ENCODE measurements around the gene ZNF564. TPM values are rescaled to one million over a fixed set of nuclear protein-coding genes. Genes with fewer than 3 reads are reported as not detected.
"Not testable (repeated sequence)": the region's sequence is repeated elsewhere in the genome, so short reads cannot be mapped to it uniquely, and the experiment has no call there.

ZNF564 gene
- polyA plus RNA-seq, 12 donors = 4.2 to 7.1 (median 5.8) TPM; not detected in 1

DNA sequence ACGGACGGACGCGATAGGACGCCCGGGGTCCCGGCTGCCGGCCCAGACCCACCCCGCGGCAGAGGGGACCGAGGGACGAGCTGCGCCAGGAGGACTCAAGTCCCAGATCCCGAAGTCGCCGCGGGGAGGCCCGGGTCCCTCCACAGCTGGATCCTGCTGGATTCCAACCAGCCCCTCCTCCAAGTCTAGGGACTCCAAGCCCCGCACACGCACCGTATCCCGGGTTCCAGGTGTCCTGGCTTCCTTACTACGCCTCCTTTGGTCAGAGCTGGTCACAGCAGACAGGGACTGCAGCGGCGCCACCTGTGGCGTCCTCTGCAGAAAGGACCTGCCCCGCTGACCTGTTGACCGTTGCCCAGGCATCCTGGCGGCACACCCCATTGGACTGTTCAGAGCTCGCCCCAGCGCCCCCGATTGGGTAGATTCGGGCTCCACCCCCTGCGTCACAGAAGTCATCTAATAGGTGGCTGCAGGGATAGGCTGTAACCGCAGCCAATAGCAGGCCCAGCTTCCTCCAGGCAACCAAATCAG is 37.7 kb downstream of the ZNF564 start:
- DNase-seq = no peak

DNA sequence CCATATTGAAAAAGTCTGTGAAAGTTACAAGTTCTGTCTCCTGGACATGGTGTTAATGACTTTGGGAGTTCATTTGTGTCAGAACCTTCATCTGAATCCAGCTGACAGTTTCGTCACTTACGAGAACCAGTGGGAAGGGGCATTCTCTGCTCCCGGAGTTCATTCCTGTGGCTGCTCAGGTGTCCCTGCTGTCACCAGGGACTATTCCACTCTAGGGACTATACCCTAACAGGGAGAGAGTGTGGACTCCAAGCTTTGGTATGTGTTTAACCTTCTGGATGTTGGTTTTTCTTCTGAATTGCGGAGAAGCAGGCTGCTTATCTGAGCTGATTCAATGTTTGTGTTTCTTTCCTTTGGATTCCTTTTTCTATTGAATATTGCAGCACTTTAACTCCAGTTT is 54.2 kb downstream of the ZNF564 start:
- DNase-seq = no peak

DNA sequence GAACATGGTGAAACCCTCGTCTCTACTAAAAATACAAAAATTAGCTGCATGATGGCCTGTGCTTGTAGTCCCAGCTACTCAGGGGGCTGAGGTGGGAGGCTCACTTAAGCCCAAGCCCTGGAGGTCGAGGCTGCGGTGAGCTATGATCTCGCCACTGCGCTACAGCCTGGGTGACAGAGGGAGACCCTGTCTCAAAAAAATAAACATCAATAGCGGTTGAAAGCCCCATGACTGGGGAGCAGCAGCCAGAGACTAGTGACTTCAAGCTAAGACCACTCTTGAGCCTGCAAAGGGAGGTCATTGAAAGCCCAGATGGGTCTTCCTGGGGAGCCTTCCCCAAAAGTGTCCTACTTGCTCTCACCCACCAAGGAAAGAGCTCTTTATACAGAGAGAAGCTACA is 54.8 kb downstream of the ZNF564 start:
- DNase-seq = no peak

DNA sequence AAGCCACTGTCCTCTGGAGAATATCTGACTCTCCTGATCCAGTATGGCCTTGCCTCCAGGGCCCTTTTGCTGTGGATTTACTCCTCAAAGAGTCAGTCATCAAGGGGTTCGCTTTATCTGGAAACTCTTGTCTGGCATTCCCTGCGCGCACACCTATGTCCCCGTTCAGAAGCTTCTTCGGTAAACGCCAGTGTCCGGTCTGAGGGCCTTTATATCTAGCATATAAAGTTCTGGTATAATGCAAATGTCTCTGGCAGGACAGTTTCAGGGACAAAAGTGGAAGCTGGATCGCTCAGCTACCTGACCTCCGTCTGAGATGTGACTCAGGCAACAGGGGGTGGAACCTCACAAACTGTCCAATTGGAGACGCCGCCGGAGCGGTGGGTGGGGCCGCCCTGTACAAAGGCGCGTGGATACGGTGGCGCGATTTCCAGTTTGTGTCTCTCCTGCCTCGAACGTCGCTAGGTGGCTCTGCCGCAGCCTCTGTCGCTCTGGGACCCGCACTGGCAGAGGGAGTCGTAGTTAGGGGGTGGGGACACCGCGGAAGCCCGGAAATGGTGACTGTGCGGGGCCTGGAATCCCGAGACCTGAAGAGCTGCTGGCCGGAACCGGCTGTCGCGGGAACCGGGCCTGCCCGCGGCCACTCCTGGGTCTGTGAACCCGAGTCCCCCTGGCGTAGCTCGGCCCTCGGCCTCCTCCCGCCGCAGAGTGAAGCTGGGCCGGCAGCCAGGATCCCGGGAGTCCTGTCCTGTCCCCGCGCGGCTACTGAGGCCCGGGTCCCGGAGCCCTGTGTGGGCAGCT is 56.1 kb downstream of the ZNF564 start:
- peak; percentile 91 for DNase-seq

DNA sequence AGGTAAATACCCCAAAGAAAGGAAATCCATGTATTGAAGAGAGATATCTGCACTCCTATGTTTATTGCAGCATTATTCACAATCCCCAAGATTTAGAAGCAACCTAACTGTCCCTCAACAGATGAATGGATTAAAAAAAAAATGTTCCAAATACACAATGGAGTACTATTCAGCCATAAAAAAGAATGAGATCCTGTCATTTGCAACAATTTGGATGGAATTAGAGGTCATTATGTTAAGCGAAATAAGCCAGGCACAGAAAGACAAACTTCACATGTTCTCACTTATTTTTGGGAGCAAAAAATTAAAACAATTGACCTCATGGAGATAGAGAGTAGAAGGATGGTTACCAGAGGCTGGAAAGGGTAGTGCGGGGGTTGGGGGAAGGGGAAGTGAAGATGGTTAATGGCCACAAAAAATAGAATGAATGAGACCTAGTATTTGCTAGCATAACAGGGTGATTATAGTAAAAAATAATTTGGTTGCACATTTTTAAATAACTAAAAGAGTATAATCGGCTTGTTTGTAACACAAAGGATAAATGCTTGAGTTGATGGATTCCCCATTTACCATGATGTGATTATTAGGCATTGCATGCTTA is 56.9 kb downstream of the ZNF564 start:
- no peak for DNase-seq

DNA sequence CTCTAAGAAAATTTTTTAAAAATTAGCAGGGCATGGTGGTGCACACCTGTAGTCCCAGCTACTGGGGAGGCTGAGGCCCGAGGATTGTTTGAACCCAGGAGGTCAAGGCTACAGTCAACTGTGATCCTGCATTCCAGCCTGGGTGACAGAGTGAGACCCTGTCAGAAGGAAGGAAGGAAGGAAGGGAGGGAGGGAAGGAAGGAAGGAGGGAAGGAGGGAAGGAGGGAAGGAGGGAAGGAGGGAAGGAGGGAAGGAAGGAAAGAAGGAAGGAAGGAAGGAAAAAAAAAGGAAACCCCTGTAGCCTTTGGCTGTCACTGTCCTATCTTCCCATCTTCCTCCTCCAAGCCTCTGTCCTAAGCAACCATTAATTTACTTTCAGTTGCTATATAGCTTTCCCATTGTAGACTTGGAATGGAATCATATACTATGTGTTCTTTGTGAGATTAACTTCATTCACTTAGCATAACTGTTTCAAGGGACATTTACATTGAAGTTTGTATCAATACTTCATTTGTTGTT is 65.0 kb downstream of the ZNF564 start:
- not testable (repeated sequence) for DNase-seq

DNA sequence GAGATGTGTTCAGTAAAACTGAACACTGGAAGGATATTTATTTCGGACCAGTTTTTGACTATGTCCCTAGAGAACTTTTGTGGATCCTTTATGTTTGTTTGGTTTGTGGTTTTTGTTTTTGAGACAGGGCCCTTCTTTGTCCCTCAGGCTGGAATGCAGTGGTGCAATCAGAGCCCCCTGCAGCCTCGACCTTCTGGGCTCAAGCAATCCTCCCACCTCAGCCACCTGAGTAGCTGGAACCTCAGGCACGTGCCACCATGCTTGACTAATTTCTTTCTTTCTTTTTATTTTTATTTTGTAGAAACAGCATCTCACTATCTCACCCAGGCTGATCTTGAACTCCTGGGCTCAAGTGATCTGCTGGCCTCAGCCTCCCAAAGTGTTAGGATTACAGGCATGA is 65.7 kb downstream of the ZNF564 start:
- no peak for DNase-seq

DNA sequence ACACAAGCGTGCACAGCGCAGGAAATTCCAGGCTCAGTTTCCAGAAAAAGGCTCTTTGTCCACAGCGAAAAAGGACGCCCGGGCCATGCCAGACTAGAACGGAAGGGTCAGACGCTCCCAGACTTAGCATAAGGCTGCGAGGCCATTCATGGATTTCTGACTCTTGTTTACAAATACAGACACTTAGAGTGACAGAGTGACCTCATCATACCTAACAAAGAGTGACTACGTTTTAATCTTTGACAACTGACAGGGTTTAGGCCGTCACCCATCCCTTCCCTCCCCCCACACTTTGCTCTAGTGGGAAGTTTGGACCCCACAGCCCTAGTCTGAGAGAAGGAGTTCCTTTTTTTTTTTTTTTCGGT is 66.2 kb downstream of the ZNF564 start:
- DNase-seq = no peak

DNA sequence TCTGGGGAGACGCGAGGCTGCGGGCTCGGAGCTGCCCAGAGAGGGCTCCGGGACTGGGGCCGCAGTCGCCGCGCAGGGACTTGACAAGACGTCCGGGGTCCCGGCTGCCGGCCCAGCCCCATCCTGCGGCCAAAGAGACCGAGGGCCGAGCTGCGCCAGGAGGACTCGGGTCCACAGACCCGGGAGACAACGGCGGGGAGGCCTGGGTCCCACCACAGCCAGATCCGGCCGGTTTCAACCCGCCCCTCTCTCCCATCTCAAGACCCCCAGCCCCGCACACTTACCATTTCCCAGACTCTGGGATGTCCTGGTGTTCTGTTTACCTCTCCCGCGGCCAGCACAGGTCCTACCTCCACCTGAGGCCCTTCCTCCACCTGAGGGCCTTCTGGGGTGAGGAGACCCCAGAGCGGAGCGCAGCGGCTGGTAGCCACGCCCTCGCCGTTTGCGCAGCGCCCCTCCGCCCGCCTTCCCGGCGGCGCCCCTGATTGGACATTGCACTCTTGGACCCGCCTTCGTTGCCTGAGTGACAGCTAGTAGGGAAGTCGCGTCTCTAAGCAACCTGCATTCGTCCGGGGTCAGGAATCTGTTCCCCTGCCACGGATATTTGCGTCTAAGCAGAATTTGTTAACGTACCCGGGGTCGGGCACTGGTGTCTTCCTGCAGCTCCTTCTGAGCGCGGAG is 66.8 kb downstream of the ZNF564 start, which contains the start of gene ZNF709:
Gene ZNF709, minus strand, starts transcription at position 446 of the 681 bp plus-strand sequence. Its CDS starts 159 bp downstream, at position 287.
- peak; percentile 95 for DNase-seq

DNA sequence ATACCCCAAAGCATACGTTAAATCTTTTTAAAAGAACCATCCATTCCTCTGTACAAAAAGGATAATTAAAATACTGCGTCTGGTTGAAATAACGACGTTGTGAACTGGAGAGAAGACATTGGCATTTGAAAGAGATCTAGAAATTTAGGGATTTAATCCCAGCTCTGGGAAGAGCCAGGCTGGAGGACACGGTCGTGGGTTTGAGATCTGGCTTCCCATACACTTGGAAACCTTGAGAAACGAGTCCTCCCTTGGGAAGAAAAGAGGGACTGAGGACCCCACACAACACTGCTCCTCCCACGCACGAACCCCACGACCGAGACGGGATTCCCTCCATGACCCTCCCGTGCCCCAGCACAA is 67.3 kb downstream of the ZNF564 start:
- no peak for DNase-seq

DNA sequence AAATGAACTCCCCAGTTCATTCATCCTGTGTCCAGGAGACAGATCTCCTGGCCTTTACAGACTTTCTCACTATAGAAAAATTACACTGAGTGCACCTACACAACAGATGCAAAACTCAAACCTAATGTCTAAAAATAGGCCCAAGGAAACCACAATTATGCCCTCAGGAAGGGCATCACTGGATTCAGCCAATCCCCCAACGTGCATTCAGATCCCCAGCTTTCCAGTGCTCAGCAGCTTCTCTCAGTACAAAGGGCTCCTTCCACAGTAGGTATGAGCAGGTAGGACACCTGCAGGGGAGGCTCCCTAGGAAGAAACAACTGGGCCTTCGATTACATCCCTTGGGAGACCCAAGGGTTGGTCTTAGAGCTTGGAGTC is 68.8 kb downstream of the ZNF564 start:
- no peak for DNase-seq

DNA sequence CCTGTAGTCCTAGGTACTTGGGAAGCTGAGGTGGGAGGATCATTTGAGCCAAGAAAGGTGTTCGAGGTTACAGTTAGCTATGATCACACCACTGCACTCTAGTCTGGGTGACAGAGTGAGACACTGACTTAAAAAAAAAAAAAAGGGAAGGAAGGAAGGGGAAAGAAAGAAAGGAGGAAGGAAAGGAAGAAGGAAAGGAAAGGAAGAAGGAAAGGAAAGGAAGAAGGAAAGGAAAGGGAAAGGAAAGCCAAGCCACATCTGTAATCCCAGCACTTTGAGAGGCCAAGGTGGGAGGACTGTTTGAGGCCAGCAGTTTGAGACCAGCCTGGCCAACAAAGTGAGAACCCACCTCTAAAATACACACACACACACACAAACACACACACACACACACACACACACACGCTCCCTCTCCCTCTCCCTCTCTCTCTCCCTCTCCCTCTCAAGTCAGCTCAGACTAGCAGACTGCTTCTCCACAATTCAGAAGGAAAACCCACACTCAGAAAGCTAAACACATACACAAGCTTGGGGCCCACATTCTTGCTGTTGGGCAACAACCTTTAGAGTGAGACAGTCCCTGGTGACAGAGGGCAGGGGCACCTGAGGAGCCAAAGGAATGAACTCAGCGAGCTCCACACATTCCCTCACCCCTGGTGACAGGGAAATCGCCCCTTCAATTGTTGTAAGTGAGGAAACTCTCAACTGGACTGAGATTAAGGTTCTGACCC is 69.3 kb downstream of the ZNF564 start:
- no peak for DNase-seq

DNA sequence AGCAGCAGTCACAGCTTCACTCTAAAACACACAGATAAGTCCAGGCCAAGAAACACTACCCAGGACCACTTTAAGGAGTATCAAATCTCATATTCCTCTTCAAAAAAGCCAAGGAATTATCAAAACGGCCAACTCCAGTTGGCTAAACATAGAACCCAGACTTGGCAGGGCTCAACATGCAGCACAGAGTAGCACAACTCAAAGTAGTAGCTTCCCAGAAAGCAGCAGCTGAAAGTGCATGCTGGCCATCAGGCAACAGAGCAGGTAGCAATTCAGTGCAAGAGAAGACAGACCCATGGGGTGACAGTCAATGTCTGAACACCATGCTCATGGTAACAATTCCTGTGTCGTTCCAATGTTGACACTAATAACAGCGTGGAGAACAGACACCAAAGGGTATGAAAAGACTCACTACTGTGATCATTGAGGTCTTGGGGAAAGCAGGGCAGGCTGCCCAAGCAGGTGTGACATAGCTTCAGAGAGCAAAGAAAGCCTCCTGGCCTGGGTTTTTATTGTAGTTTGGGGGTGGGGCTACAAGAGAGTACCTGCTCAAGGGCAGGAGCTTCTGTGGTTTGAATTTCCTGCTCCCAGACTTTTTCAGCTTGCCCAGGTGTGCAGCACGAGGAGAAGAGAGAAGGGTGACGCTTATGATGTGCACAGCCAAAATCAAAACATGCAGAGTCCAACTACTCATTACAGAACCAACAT is 72.9 kb downstream of the ZNF564 start:
- DNase-seq = no peak

Other genes starting within 250 kb of the ZNF564 start
- gene ZNF563, start 217.8 kb downstream of the ZNF564 start, polyA plus RNA-seq (ENCODE audit: insufficient read length in 12 of 12) = 1 to 10 TPM in 10 of 12 donors, not detected in 2; 1.3 to 3.9 (median 2.2) TPM
- 1 to 10 TPM in 10 of 12 donors, not detected in 2; 1.6 to 3.6 (median 2.7) TPM for gene ZNF442, start 185.8 kb downstream of the ZNF564 start, polyA plus RNA-seq (ENCODE audit: insufficient read length in 12 of 12)
- 1 to 10 TPM in 10 of 12 donors, not detected in 2; 3.0 to 6.5 (median 4.4) TPM for gene ZNF799, start 150.2 kb downstream of the ZNF564 start, polyA plus RNA-seq (ENCODE audit: insufficient read length in 12 of 12)
- 1 to 10 TPM in 11 of 12 donors, not detected in 1; 2.9 to 5.5 (median 4.1) TPM for gene ZNF443, start 110.5 kb downstream of the ZNF564 start, polyA plus RNA-seq (ENCODE audit: insufficient read length in 12 of 12)
- 1 to 10 TPM in 10 of 12 donors, not detected in 2; 2.3 to 4.8 (median 3.3) TPM for gene ZNF709, start 66.7 kb downstream of the ZNF564 start, polyA plus RNA-seq (ENCODE audit: insufficient read length in 12 of 12)
- gene ZNF490, start 59.3 kb upstream of the ZNF564 start, polyA plus RNA-seq (ENCODE audit: insufficient read length in 12 of 12) = 1 to 10 TPM in 11 of 12 donors, not detected in 1; 2.1 to 4.9 (median 3.2) TPM
- 10 to 100 TPM; 11.9 to 92.2 (median 13.7) TPM for gene ZNF791, start 59.4 kb upstream of the ZNF564 start, polyA plus RNA-seq (ENCODE audit: insufficient read length in 12 of 12)
- gene MAN2B1, start 115.3 kb upstream of the ZNF564 start, polyA plus RNA-seq (ENCODE audit: insufficient read length in 12 of 12) = 10 to 100 TPM in 11 of 12 donors, not detected in 1; 21.6 to 53.9 (median 26.4) TPM
- 10 to 100 TPM in 5 of 12 donors, 1 to 10 TPM in 6, not detected in 1; 6.7 to 16.7 (median 9.9) TPM for gene WDR83, start 115.3 kb upstream of the ZNF564 start, polyA plus RNA-seq (ENCODE audit: insufficient read length in 12 of 12)
- gene DHPS, start 130.4 kb upstream of the ZNF564 start, polyA plus RNA-seq (ENCODE audit: insufficient read length in 12 of 12) = 10 to 100 TPM in 11 of 12 donors, not detected in 1; 51.6 to 79.8 (median 62.6) TPM
- gene GNG14, start 136.5 kb upstream of the ZNF564 start, polyA plus RNA-seq (ENCODE audit: insufficient read length in 12 of 12) = under 1 TPM in 2 of 12 donors, not detected in 10; 0.46 to 0.98 TPM
- gene FBXW9, start 145.1 kb upstream of the ZNF564 start, polyA plus RNA-seq (ENCODE audit: insufficient read length in 12 of 12) = 1 to 10 TPM in 11 of 12 donors, not detected in 1; 2.4 to 6.3 (median 3.5) TPM
- 10 to 100 TPM in 11 of 12 donors, not detected in 1; 37.4 to 93.0 (median 51.3) TPM for gene TNPO2, start 172.4 kb upstream of the ZNF564 start, polyA plus RNA-seq (ENCODE audit: insufficient read length in 12 of 12)
- gene TRIR, start 183.2 kb upstream of the ZNF564 start, polyA plus RNA-seq (ENCODE audit: insufficient read length in 12 of 12) = 100 to 1,000 TPM in 11 of 12 donors, not detected in 1; 130 to 438 (median 158) TPM
- 10 to 100 TPM in 11 of 12 donors, not detected in 1; 36.1 to 51.0 (median 40.6) TPM for gene GET3, start 186.0 kb upstream of the ZNF564 start, polyA plus RNA-seq (ENCODE audit: insufficient read length in 12 of 12)
- under 1 TPM in 4 of 12 donors, not detected in 8; 0.08 to 0.14 (median 0.11) TPM for gene BEST2, start 200.3 kb upstream of the ZNF564 start, polyA plus RNA-seq (ENCODE audit: insufficient read length in 12 of 12)
- gene HOOK2, start 224.1 kb upstream of the ZNF564 start, polyA plus RNA-seq (ENCODE audit: insufficient read length in 12 of 12) = 10 to 100 TPM in 11 of 12 donors, not detected in 1; 12.4 to 78.3 (median 24.2) TPM
- 100 to 1,000 TPM in 2 of 12 donors, 10 to 100 TPM in 9, not detected in 1; 18.0 to 187 (median 38.3) TPM for gene JUNB, start 240.0 kb upstream of the ZNF564 start, polyA plus RNA-seq (ENCODE audit: insufficient read length in 12 of 12)

Measured in muscle of arm (tissue), 12 donors.